ENCODE measurements around the gene SBF1. TPM values are rescaled to one million over a fixed set of nuclear protein-coding genes. Genes with fewer than 3 reads are reported as not detected.
"Not testable (repeated sequence)": the region's sequence is repeated elsewhere in the genome, so short reads cannot be mapped to it uniquely, and the experiment has no call there.

Gene SBF1
- total and polyA plus RNA-seq, 2 experiments from 2014 or later, result 25.2 to 92.0 TPM

DNA sequence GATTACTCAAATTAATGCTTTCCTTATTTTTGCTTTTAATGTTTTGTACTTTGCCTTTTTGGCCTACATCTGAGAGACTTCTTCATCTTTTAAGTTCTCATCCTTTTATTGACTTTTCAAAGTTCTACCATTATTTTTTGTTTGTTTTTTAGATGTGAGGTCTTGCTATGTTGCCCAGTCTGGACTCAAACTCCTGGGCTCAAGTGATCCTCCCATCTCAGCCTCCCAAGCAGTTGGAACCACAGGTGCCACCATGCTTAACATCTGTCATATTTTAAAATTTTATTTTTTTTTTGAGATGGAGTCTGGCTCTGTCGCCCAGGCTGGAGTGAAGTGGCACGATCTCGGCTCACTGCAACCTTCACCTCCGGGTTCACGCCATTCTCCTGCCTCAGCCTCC, 73.9 kb downstream of the SBF1 start:
- H3K9me2 ChIP-seq (ENCODE audit: insufficient read depth), result no peaks in the 10 kb centered on the region
- no peaks in the 10 kb centered on the region for H3K4me1 ChIP-seq (ENCODE audit: insufficient read depth)
- 94% methylated on average over 5 of the region's 5 CpGs for WGBS, 2 experiments (ENCODE audit: low coverage in 1 of 2, low lambda C conversion rate in 2 of 2, missing lambda C conversion rate in 2 of 2)
- no peaks in the 10 kb centered on the region for H3K27me3 ChIP-seq (replicated peaks; ENCODE audit: insufficient read depth)
- in situ Hi-C loops (cut with MboI), result no loop called here
- no peak overlapping the region for H2AFZ ChIP-seq
- no peak overlapping the region for H3K4me3 ChIP-seq
- no peak overlapping the region for H3K4me2 ChIP-seq (ENCODE audit: unreplicated experiment)
- no peaks in the 10 kb centered on the region for H3K9me3 ChIP-seq (ENCODE audit: low read depth)
- no peak overlapping the region for H3K27ac ChIP-seq
- H3K36me3 ChIP-seq (ENCODE audit: low read depth), result no peaks in the 10 kb centered on the region
- H3K79me2 ChIP-seq (ENCODE audit: insufficient read depth), result peaks cover 29% of the 10 kb centered on the region
- DNase-seq, result no peak
- H4K20me1 ChIP-seq (ENCODE audit: insufficient read depth), result no peaks in the 10 kb centered on the region
- TF ChIP-seq EZH2 (IDR thresholded peaks at IDR 0.05; ENCODE audit: insufficient read depth, poor library complexity, severe bottlenecking) (no peak), EZH2phosphoT487 (IDR thresholded peaks at IDR 0.05; ENCODE audit: insufficient read depth, low read depth) (no peak)
- no peak overlapping the region for H3K9ac ChIP-seq
- H3F3A ChIP-seq (ENCODE audit: insufficient read depth), result 0 out of 2 replicates have a peak, but pooled peaks cover 7% of the 10 kb centered on the region

- no peak overlapping the region for H2AFZ ChIP-seq
- 89% methylated on average over 4 of the region's 4 CpGs for WGBS, 2 experiments (ENCODE audit: low coverage in 1 of 2, low lambda C conversion rate in 2 of 2, missing lambda C conversion rate in 2 of 2)
- 0 out of 2 replicates have a peak, but pooled peaks cover 7% of the 10 kb centered on the region for H3F3A ChIP-seq (ENCODE audit: insufficient read depth)
- H3K9ac ChIP-seq, result no peak overlapping the region
- H3K27me3 ChIP-seq (replicated peaks; ENCODE audit: insufficient read depth), result no peaks in the 10 kb centered on the region
- H3K4me3 ChIP-seq, result no peak overlapping the region
- no peaks in the 10 kb centered on the region for H3K4me1 ChIP-seq (ENCODE audit: insufficient read depth)
- no peak for DNase-seq
- H3K4me2 ChIP-seq (ENCODE audit: unreplicated experiment), result no peak overlapping the region
- no peak overlapping the region for H3K27ac ChIP-seq
- H3K9me2 ChIP-seq (ENCODE audit: insufficient read depth), result no peaks in the 10 kb centered on the region
- no peaks in the 10 kb centered on the region for H4K20me1 ChIP-seq (ENCODE audit: insufficient read depth)
- in situ Hi-C loops (cut with MboI), result no loop called here
- no peaks in the 10 kb centered on the region for H3K36me3 ChIP-seq (ENCODE audit: low read depth)
- peaks cover 32% of the 10 kb centered on the region for H3K79me2 ChIP-seq (ENCODE audit: insufficient read depth)
- H3K9me3 ChIP-seq (ENCODE audit: low read depth), result no peaks in the 10 kb centered on the region
- TF ChIP-seq EZH2 (IDR thresholded peaks at IDR 0.05; ENCODE audit: insufficient read depth, poor library complexity, severe bottlenecking) (no peak), EZH2phosphoT487 (IDR thresholded peaks at IDR 0.05; ENCODE audit: insufficient read depth, low read depth) (no peak)
These were observed 74.4 kb downstream of the SBF1 start for GRCh38 chr22:50400406-50400805.

GRCh38 chr22:50399751-50400331, 75.0 kb downstream of the SBF1 start:
- no peak for TF ChIP-seq EZH2 (IDR thresholded peaks at IDR 0.05; ENCODE audit: insufficient read depth, poor library complexity, severe bottlenecking)
- TF ChIP-seq EZH2phosphoT487 (IDR thresholded peaks at IDR 0.05; ENCODE audit: insufficient read depth, low read depth), result no peak
- Histone ChIP-seq H4K20me1 (ENCODE audit: insufficient read depth) (no peaks in the 10 kb centered on the region), H3K27ac (no peak overlapping the region), H3K9me3 (ENCODE audit: low read depth) (no peaks in the 10 kb centered on the region), H3F3A (ENCODE audit: insufficient read depth) (0 out of 2 replicates have a peak, but pooled peaks cover 7% of the 10 kb centered on the region), H3K9ac (no peak overlapping the region), H3K4me3 (no peak overlapping the region), H3K36me3 (ENCODE audit: low read depth) (no peaks in the 10 kb centered on the region), H3K4me1 (ENCODE audit: insufficient read depth) (no peaks in the 10 kb centered on the region), H2AFZ (no peak overlapping the region), H3K9me2 (ENCODE audit: insufficient read depth) (no peaks in the 10 kb centered on the region), H3K27me3 (replicated peaks; ENCODE audit: insufficient read depth) (no peaks in the 10 kb centered on the region), H3K79me2 (ENCODE audit: insufficient read depth) (peaks cover 29% of the 10 kb centered on the region), H3K4me2 (ENCODE audit: unreplicated experiment) (no peak overlapping the region)
- in situ Hi-C loops (cut with MboI), result no loop called here
- 82 to 86% methylated on average over 8 of the region's 8 CpGs for WGBS, 2 experiments (ENCODE audit: low coverage in 1 of 2, low lambda C conversion rate in 2 of 2, missing lambda C conversion rate in 2 of 2)
- peak; percentile 52 for DNase-seq

DNA sequence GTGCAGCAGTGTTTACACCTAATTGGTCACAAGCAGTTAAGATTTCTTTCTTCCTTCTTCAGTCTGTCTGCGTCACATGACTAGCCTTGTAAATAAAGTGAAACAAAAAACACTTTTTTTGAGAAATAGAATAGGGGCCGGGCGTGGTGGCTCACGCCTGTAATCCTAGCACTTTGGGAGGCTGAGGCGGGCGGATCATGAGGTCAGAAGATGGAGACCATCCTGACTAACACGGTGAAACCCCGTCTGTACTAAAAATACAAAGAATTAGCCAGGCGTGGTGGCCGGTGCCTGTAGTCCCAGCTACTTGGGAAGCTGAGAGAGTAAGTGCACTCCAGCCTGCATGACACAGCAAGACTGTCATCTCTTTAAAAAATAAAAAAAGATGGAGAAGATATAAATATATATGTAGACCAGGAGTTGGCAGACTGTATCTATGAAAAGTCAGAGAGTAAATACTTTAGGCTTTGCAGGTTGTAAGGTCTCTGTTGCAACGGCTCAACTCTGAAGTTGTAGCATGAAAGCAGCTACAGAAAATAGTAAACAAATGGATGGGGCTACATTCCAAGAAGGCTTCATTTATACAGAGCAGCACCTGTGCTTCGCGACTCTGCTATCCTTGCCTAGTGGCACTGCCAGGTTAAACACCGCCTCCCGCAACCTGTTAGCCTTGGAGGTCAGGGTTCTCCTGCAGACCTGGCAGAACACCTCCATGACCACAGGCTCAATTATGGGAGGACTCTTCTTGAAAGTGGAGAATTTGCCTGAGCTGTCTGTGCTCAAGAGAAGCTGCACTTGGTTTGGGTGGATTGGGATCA, 75.8 kb downstream of the SBF1 start:
- Histone ChIP-seq H3K79me2 (ENCODE audit: insufficient read depth) (peaks cover 22% of the 10 kb centered on the region), H3K27ac (no peak overlapping the region), H3K4me3 (no peak overlapping the region), H4K20me1 (ENCODE audit: insufficient read depth) (no peaks in the 10 kb centered on the region), H3K36me3 (ENCODE audit: low read depth) (no peaks in the 10 kb centered on the region), H3K9ac (no peak overlapping the region), H3K9me3 (ENCODE audit: low read depth) (no peaks in the 10 kb centered on the region), H3K9me2 (ENCODE audit: insufficient read depth) (no peaks in the 10 kb centered on the region), H3K4me1 (ENCODE audit: insufficient read depth) (no peaks in the 10 kb centered on the region), H2AFZ (no peak overlapping the region), H3F3A (ENCODE audit: insufficient read depth) (0 out of 2 replicates have a peak, but pooled peaks cover 7% of the 10 kb centered on the region), H3K27me3 (replicated peaks; ENCODE audit: insufficient read depth) (no peaks in the 10 kb centered on the region), H3K4me2 (ENCODE audit: unreplicated experiment) (no peak overlapping the region)
- TF ChIP-seq EZH2 (IDR thresholded peaks at IDR 0.05; ENCODE audit: insufficient read depth, poor library complexity, severe bottlenecking) (no peak), EZH2phosphoT487 (IDR thresholded peaks at IDR 0.05; ENCODE audit: insufficient read depth, low read depth) (no peak)
- DNase-seq, result no peak
- 87 to 89% methylated on average over 14 to 15 of the region's 15 CpGs for whole genome bisulfite sequencing, 2 experiments (ENCODE audit: low coverage in 1 of 2, low lambda C conversion rate in 2 of 2, missing lambda C conversion rate in 2 of 2)
- in situ Hi-C loops (cut with MboI), result no loop called here

- H2AFZ ChIP-seq; H3K27me3 ChIP-seq (replicated peaks; ENCODE audit: insufficient read depth); H3K4me3 ChIP-seq; H4K20me1 ChIP-seq (ENCODE audit: insufficient read depth); H3K4me1 ChIP-seq (ENCODE audit: insufficient read depth); H3K9ac ChIP-seq; H3K27ac ChIP-seq; H3F3A ChIP-seq (ENCODE audit: insufficient read depth); H3K9me3 ChIP-seq (ENCODE audit: low read depth); H3K9me2 ChIP-seq (ENCODE audit: insufficient read depth); in situ Hi-C loops (cut with MboI); H3K4me2 ChIP-seq (ENCODE audit: unreplicated experiment); DNase-seq; H3K36me3 ChIP-seq (ENCODE audit: low read depth): not testable (repeated sequence)
- H3K79me2 ChIP-seq (ENCODE audit: insufficient read depth), result peaks cover 21% of the 10 kb centered on the region
- 86 to 92% methylated on average over 2 to 3 of the region's 4 CpGs for WGBS, 2 experiments (ENCODE audit: low coverage in 1 of 2, low lambda C conversion rate in 2 of 2, missing lambda C conversion rate in 2 of 2)
These were observed 77.3 kb downstream of the SBF1 start for GRCh38 chr22:50397371-50398060.

Data from GM23248 (cell line).